Ramos (cell line): ENCODE data around the gene AP1M1.

Experiments
- in situ Hi-C: fragments of 300-500 bp; cut with MboI; formaldehyde crosslinking; loops from one replicate; pipeline ENCODE4 v1.14.3; 2022; ENCODE audit warnings: low sequenced_read_pairs; ENCODE audit not compliant: unreplicated experiment

The AP1M1 gene

DNA sequence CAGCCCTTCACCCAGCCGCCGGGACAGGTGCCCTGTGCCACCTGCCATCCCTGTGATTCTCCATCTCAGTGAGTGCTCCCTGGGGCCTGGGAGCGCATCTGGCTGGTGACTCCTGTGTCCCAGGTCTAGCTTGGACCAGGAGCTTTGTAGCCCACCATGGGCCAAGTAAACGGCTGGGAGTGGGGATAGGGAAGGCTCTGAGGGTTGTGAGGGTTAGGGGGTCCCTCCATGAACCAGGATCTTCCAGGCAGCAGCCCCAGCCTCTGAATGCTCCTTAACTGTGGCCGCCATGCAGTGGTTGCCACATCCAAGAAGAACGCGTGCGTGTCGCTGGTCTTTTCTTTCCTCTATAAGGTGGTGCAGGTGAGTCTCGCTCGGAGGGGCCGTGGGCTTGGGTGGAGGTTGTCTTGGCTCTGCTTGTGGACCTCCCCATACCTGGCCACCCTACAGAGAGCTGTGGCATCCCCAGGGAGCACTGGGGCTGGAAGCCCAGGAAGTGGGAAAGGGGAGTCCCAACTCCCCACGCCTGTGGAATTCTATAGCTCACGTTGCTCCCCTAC is 8.4 kb downstream of the AP1M1 start:
- in situ Hi-C loops = no loop called here

DNA sequence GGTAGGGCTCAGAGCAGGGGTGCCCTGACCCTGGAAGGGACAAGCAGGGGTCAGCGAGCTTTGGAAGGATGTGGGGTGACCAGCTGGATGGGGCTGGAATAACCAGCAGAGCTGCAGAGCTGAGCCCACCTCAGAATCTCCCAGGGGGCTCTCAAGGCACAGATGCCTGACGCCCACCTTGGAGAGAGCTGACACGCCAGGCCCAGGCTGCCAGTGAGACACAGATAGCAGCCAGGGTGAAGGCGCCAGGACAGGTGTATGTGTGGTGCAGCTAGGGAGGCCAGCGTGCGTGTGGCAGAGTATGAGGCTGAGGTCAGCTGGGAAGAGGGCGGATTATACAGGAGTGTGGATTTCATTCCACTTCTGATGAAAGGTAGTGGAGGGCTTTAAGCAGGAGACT is 8.9 kb downstream of the AP1M1 start:
- in situ Hi-C loops = no loop called here

DNA sequence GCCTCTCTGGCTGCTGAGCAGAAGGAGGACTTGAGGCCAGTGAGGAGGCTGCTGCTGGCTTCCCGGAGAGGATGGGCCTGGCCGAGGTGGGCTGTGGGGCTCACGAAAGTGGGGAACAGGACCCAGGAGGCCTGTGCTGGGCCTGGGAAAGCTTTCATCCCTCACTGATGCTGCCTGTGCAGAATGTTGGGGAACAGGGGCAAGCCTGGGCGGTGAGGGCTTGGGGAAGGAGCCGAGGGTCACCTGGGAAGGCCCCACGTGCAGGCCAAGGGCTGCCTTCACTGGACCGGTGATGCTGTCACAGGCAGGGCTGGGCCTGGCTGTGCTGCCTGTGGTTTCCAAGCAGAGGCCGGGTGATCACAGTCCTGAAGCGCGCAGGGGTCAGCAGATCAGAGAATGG is 9.4 kb downstream of the AP1M1 start:
- in situ Hi-C loops = no loop called here

DNA sequence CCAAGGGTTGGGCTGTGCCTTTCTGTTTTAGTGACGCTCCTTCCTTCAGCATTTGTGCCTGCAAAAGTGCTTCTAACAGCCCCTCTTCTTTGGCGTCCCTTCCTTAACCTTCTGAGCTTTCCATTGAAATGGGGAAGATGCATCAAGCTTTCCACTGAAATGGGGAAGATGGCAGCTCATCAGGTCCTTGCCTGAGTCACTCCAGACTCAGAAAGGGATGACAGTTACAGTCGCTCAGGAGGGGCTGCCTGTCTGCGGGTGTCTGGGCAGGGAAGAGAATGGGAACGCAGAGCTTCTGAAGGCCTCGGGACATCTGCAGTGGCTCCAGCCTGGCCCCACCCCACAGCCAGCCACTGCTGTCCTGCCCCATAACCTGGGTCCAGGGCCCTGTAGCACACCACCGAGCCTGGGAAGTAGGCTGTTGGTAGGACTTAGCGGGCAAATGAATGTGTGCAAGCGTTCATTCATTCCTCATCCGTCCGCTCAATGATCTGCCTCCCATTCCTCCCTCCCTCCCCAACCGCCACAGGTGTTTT is 9.8 kb downstream of the AP1M1 start:
- in situ Hi-C loops = no loop called here

DNA sequence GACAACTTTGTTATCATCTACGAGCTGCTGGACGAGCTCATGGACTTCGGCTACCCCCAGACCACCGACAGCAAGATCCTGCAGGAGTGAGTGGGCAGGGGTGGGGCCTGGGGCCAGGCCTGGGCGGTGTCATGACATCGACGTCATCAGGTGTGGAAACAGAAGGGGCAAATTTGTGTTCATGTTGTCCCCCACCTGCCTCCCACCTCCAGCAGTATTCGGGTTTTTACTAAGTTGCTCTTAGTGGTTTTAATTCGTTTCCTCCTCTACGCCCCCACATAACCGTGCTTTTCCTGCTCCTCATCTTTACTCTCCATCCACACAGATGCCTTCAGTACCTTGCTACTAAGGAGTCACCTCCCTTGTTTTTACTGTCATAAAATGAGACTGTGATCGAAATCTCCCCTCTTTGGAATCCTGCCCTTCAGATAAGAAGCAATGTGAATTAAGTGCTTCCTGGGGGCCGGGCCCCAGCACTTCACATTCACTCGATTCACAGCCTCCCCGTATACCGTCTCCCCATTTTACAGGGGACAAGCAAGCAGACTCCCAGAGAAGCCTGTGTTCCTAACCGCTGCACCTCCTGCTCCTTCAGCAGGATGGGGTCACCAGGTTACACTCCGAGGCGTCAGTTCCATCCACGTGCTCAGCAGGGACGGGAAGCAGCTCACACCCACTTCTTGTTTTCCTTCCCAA is 10.5 kb downstream of the AP1M1 start:
- in situ Hi-C loops = no loop called here

DNA sequence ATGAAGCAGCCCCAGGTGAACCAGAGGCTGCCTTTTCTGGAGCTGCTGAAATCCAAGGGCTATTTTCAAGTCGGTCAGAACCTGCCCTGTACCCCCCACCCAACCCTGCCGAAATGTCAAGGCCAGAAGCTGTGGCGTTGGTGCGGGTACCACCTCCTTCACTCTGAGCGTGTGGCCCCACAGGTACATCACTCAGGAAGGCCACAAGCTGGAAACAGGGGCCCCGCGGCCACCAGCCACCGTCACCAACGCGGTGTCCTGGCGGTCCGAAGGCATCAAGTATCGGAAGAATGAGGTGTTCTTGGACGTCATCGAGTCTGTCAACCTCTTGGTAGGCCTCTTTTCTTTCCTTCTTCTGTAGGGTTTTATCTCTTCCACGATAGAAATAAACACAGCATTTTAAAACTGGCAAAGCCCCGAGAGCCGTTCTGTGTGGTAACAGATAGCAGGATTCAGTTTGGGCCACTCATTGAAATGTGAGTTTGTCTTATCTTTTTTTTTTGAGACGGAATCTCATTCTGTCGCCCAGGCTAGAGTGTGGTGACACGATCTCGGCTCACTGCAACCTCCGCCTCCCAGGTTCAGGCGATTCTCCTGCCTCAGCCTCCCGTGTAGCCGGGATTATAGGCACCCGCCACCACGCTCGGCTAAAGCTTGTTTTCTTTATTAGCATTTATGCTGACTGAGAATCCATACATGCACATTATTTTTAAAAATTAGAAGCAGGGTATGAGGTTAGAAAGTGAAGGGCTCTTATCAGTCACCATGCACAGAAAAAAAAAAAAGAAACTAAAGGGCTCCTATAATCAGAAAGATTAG is 11.3 kb downstream of the AP1M1 start:
- in situ Hi-C loops = no loop called here

DNA sequence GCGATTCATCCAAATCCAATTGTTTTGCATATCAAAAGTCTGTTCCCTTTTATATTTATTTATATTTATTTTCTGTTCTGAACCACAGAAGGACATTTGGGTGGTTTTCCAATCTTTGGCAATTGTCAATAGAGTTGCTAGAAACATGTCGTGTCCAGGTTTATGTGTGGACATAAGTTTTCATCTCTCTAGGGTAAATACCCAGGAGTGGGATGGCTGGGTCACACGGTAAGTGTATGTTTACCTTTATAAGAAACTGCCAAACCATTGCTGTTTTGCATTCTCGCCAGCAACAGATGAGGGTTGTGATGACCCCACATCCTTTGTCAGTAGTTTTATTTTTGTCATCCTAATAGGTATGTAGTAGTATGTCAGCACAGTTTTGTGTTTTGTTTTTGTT is 12.5 kb downstream of the AP1M1 start:
- in situ Hi-C loops = no loop called here

DNA sequence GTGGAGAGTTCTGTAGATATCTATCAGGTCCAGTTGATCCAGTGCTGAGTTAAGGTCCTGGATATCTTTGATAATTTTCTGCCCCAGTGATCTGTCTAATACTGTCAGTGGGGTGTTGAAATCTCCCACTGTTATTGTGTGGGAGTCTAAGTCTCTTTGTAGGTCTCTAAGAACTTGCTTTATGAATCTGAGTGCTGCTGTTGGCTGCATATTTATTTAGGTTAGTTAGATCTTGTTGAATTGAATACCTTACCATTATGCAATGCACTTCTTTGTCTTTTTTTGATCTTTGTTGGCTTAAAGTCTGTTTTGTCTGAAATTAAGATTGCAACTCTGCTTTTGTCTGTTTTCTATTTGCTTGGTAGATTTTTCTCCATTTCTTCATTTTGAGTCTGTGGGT is 15.4 kb downstream of the AP1M1 start:
- in situ Hi-C loops = no loop called here

DNA sequence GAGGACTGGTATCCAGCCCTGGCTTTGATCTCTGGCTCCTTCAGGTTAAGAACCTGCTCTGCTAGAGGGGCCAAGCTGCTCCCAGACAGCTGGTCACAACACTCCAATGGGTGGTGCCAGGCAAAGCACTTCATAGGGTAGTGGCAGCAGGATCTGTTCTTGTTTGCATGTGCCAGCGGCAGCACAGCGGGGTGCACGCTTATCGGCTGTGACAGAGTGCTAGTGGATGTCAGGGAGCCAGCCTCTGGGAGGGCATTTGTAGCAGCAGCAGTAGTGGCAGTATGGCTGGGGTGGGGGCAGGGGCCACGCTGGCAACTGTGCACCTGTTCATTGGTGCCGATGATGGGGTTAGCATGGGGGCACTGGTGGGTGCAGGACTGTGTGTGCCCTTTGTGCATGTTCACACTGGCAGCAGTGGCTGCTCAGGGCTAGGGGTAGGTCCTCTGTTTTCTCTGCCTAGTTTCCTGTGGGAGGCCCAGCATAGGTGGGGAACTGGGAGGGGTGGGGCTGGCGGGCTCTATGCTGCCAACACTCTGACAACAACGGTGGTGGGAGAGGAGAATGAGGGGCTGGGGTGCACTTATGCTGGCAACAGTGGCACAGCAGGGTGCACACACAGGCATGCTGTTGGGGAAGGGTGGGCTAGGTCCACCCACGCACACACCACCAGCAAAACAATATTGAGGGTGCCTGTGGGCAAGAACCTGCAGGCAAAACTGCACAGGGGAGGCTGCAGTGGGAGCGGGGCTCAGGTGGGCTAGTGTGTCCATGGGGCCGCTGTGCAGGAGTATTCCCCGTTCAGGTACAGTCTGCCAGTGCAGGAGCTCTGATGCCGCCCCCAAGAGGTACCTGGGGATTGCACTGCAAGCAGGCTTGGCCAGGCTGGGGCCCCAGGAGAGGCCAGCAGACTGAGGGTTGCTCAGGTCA is 19.3 kb downstream of the AP1M1 start:
- in situ Hi-C loops = no loop called here

DNA sequence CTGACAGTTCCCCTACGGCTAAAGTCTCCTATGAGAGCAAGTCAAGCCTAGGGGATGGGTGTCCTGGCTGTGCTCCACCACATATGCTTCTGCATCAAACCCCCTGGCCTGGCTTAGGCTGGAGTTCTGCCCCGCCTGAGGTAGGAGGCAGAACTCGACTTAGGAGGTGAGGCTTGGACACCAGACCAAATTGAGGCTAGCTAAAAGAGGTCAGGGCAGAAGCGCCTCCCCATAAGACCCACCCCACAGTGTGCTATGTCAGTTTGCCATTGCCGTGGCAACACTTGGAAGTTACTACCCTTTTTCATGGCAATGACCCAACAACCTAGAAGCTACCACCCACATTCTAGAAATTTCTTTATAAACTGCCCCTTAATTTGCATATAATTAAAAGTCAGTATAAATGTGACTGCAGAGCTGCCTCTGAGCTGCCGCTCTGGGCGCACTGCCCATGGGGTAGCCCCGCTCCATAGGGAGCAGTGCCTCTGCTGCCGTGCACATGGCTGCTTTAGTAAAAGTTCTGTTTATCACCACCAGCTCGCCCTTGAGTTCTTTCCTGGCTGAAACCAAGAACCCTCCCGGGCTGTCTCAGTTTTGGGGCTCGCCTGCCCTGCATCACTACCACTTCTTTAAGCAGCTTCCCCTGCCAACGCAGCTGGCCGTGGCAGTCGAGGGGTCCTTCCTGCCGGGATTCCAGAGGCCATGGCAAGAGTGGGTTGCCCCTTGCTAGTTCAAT is 20.2 kb downstream of the AP1M1 start:
- in situ Hi-C loops = no loop called here

DNA sequence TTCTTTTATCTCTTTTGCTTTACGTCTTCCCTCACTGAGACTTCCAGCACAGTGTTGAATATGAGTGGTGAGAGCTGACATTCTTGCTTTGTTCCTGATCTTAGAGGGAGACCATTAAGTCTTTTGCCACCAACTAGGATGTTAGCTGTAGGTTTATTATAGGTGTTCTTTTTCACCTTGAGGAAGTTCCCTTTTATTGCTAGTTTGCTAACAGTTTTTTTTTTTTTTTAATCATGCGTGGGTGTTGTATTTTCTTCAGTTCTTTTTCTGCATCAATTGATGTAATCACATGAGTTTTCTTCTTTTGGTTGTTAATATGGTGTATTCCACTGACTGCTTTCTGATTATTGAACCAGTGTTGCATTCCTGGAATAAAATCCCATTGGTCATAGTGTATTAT is 21.1 kb downstream of the AP1M1 start:
- in situ Hi-C loops = no loop called here

DNA sequence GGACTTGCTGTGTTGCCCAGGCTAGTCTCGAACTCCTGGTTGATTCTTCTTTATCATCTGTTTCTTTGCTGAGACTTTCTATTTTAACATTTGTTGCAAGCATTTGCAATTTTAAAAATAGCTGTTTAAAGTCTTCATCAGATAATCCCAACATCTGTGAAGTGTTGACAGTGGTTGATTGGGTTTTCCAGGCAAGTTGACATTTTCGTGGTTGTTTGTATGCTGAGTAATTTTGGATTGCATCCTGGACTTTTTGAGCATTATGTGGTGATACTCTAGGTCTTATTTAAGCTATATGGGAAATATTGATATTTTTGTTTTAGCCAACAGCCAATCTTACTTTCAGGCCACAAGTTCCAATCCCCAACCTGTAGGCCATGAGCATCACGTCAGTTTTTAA is 25.1 kb downstream of the AP1M1 start:
- in situ Hi-C loops = no loop called here

DNA sequence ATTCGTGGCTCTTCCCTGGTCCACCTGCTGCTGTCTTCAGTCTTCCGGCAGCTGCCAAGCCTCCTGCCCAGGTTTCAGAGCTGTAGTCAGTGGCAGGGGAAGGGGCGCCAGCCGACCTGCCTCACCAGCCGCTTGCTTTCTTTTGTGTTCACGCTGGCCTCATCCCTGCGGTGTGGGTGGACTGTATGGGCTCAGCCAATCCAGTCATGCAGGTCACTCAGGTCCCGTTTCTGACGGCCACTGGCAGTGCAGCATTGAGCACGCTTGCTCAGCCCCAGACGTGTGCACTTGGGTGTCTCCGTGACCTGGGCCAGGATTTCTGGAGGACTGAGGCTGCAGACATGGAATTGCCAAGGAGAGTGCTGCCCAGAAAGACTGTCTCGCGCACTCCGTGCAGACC is 26.0 kb downstream of the AP1M1 start:
- in situ Hi-C loops = no loop called here

DNA sequence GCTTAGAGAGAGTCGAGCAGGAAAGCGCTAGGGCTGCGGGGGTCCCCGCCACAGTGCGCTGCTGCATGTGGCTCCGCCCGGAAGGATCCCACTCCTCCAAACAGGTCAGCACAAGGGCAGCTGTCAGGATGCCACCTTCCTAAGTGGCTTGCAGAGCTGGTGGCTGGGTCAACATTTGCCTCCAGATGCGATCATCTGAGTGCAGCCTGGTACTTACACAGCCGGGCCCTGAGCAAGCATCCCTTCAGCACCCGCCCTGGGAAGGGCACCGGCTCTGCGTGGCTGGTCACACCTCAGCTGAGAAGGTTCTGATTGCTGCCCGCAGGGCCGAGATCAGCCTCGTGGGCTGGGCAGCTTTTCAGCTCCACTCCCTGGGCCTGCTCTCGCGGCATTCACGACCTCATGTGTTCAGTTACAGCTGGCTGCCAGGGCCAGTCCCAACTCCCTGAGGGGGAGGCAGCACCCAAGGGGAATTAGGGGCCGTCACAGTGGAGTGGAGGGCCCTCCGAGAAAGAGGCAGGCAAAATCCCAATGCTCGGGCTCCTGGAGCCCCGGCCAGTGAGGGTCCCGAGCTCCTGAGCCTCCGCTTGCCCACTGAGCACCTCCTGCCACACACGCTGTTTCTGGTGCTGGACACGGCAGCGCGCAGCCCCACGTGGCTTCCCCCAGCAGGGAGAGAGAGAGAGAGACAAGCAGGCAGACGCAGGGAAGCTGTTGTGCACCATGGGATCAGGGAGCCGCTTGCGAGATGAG is 26.8 kb downstream of the AP1M1 start:
- in situ Hi-C loops = no loop called here

DNA sequence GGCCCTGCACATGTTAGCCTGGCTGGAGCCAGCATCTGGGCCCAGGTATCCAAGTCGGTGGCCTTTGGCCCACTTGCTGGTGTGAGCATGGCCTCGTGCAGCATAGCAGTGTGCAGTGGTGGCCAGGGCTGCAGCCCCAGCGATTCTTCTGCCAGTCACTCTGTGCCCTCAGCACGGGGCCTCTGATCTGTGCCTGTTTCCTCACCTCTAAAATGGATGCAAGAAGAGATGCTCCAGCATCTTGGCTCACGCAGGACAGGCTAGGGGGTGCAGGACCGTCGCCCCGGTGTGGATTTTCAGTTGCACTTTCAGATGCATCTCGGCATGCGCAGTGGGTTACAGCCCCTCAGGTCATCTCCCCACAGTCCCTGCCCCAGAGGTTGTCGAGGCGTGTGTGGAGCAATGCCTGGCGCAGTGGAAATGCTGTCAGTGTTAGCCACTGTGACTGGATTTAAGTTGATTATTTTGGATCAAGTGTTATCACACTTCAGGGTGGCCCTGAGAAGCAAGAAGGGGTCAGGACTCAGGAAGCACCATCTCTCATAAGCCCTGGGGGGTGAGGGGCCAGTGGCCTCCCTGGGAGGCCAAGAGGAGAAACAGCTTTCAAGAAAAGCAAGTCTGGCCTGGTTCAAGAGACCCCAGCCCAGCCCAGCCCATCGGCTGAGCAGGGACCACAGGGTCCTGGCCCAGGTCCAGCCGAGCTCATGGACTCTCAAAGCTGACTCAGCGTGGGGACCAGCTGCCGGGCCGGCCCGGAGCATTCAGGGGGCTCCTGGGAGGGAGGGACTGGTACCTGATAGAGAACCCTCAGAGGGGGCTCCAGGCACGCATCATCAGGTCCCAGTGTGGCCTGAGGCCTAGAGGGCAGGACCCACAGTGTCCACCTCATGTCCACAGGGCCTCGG is 27.8 kb downstream of the AP1M1 start:
- in situ Hi-C loops = no loop called here

DNA sequence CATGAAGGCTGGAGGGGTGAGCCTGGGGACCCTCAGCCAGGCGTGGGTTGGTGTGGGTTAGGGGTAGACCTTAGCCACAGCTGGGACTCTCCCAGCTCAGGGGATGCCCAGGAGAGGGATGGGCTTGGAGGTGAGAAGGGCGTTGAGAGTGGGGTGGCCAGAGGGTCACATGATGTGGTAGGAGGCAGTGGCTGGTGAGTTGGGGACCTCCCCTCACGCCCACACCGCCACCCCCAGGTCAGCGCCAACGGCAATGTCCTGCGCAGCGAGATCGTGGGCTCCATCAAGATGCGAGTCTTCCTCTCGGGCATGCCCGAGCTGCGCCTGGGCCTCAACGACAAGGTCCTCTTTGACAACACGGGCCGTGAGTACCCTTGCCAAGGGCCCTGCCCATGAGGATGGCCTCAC is 28.5 kb downstream of the AP1M1 start:
- in situ Hi-C loops = no loop called here

DNA sequence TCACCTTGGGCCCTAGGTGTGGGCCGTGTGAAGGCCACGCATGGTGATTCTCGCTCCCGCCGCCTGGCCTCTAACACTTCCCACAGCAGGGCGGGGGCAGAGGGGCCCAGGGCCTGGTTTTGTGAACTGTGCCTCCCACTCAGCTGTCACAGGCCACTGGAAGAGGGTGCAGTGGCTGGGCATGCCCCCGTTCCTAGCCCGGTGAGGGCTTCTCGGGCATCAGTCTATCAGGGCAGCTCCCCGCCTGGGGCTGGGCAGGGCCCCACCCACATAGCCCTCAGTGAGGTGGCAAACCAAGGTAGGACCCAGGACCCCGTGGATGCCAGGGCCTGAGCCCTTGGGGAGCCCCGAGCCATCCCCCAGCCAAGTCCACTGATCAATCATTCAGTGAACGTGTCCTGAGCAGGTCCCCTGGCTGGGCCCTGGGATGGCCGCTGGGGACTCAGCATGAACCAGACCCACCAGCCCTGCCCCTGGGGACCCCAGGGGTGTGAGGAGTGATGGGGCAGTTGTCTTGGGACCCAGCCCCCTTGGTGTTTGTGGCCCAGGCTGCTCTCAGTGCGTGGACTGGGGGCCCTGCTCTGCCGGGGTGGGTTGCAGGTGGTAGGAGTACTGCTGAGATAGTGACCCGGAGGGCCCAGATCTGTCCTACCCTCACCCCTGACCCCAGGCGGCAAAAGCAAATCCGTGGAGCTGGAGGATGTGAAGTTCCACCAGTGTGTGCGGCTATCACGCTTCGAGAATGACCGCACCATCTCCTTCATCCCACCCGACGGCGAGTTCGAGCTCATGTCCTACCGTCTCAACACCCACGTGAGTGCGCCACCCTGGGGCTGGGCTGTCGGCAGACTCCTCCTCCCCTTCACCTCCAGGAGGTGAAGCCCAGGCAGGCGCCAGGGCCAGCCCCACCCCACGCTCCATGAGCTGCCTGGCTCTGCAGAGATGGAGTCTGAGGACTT is 29.4 kb downstream of the AP1M1 start:
- in situ Hi-C loops = no loop called here
